ENCODE measurements around the gene PIGM. TPM values are rescaled to one million over a fixed set of nuclear protein-coding genes. Genes with fewer than 3 reads are reported as not detected.

The PIGM gene
- total RNA-seq, 1 experiment from 2014 or later: 6.3 TPM

DNA sequence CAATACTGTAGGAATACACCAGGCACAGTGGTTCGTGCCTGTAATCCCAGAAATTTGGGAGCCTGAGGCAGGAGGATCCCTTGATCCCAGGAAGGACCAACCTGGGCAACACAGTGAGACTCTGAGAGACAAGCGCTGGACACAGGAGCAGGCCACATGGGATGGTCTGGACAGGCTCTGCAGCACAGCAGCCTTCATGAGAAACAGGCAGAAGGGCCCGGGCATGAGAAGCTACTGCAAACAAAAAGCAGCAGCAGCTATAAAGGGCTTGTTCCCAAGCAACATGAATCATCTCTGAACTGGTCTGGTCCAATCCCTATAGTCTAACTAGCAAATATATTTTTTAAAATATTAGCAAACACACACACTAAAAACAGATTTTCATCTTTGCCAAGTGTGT lies 42.2 kb downstream of the PIGM start:
- no peak for DNase-seq (ENCODE audit: low spot score)

DNA sequence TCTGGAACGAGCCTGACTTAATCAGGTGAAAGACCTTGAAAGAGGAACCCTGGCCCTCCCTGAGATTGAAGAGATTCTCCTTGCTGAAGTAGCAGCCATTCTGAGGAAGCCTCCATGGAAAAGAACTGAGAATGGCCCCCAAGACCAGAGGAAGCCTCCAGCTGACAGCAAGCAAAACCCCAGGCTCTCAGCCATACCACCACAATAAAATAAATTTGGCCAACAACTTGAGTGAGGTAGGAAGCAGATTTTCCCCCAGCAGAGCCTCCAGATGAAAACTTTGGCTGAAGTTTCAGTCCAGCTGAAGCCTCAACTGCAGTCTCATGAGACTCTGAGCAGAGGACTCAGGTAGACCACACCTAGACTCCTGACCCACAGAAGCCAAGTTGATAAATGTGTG lies 43.8 kb downstream of the PIGM start:
- no peak for DNase-seq (ENCODE audit: low spot score)

DNA sequence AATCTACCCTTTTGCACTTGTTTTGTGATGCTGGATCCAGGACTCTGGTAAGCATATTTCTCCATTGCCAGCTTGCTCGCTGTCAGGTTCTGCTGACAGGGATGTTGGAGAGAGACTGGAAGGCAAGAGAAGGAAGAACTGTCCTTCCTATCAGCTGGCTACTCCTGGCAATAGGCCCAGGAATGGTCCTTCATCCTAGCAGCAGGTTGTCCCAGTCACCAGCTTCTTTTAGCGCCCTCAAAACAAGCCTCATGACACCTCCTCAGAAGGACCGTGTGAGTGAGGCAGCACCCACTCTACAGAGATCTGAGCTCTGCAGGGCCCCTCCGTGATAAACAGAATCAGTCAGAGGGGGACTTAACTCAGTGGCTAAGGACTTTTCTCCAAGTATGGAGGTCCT lies 44.6 kb downstream of the PIGM start:
- no peak for DNase-seq (ENCODE audit: low spot score)

DNA sequence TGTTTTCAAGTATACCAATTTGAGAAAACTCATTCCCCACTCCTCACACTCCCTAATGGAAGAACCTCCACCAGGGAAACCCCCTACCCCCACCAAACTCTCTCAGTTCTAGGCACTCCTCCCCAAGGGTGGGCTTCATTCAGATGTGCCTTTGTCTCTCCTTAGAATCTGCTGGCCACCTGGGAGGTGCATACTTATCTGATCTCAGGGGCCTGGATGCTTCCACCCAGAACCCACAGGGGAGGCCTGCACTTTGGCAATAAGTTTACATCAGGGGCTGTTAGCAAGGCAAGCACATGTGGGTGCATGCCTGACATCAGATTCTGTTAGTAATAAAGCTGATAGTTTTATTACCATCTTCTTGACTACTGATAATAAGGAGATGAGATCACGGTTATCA lies 45.3 kb downstream of the PIGM start:
- DNase-seq (ENCODE audit: low spot score): no peak

DNA sequence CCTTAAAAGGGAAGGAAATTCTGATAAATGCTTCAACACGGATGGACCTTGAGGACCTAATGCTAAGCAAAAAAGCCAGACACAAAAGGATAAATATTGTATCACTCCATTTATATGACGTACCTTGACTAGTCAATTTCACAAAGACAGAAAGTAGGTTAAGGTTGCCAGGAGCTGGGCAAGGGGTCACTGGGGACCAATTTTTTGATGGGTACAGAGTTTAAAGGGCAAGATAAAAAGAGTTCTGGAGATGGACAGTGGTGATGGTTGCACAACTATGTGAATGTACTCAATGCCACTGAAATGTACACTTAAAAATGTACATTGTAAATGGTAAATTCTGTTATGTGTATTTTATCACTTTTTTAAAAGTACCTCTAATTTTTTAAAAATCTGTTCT lies 45.7 kb downstream of the PIGM start:
- DNase-seq (ENCODE audit: low spot score): no peak

DNA sequence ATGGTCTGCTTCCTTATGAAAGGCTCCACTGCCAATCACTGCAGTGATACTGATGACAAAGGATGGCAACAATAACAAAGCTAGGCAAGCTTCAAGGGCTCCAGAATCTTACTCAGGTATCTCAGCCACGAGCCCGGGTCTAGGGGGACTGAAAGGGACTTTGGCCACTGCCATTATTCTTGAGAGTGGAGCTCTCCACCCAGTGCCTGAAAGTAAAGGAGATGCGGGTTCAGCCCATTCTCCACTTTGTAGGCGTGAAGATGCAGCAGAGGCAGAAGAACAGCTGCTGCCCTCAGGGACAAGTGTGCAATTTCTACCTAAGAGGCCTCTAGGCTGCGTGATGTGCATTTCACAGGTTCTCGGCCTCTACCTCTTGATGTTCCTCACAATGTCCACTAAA lies 46.3 kb downstream of the PIGM start:
- no peak for DNase-seq (ENCODE audit: low spot score)

DNA sequence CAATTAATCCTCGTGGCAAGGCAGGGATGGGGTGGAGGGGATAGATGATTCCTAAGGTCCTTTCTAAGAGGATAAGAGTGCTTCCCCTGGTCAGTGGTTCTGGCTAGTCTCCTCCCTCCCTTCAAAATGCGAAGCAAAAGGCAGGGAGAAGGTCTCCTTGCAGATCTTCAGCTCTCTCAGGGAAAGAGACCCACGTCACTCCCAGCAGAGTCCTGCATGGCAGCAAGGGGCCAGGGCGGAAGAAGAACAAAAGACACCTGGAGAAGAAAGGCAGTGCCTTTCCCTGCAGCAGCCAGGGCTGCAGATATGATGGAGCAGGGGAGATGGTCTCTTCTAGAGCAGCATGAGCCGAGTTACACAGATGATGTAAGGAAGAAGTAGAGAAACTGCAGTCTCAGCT lies 48.1 kb downstream of the PIGM start:
- no peak for DNase-seq (ENCODE audit: low spot score)

DNA sequence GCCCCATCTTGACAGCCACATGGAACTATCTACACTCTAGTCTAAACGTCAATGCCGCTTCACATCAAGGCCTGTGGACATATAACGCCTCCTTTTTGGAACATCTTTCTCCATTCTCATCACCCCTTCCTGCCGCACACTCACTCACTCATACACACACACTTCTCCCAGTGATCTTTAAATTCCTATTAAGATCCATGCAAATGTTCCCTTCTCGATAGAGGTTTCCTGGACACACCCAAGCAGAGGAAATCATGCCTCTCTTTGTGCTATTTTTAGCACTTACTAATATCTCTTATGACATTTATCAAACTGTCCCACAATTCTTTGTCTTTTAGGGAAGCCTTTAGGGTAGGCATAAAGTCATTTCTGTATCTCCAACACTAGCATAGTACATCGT lies 49.5 kb downstream of the PIGM start:
- no peak for DNase-seq (ENCODE audit: low spot score)

DNA sequence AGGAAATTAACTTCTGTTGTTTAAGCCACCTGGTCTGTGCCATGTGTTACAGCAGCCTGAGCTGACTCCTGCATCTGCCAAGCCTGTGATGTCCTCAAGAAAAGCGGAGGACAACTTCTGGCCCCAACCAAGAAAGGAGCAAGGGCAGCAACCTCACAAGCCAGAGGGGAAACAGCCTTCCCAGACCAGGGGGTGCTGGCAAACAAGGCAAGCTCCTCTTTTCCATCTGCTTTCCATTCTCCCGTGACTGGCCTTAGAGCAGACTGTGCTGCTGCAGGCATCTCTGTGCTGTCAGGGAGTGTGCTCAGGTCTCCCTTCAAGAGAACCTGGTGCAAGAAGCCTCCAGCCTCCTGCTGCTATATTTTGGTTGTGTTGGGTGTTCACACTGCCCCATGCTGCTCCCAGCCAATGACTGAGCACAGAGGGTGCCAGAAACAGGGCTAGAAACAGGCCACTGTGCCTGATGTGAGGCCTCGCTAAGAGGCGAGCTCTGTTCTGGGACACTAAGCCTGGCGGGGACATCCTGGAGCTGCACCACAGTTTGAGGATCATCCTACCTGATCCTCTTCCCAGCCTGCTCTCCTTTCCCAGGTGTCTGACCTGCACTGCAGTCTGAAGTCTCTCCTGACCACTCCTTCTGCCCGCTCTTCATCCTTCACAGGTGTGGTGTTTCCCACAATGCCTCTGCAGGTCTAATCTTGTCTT lies 50.3 kb downstream of the PIGM start:
- DNase-seq (ENCODE audit: low spot score): no peak

DNA sequence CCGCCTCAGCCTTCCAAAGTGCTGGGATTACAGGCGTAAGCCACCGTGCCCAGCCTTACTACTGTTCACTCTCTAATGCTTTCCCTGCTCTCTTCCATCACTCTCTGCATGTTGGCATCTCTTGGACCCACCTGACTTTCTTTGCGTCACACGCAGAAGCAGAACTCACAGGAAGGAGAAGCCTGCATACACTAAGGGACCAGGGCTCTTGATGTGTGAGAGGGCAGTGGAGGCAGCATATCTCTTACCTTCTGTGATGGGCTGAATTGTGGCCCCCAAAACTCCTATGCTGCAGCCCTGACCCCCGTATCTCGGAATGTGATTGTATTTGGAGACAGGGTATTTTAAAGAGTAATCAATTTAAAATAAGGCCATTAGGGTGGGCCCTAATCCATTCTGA lies 51.0 kb downstream of the PIGM start:
- no peak for DNase-seq (ENCODE audit: low spot score)

DNA sequence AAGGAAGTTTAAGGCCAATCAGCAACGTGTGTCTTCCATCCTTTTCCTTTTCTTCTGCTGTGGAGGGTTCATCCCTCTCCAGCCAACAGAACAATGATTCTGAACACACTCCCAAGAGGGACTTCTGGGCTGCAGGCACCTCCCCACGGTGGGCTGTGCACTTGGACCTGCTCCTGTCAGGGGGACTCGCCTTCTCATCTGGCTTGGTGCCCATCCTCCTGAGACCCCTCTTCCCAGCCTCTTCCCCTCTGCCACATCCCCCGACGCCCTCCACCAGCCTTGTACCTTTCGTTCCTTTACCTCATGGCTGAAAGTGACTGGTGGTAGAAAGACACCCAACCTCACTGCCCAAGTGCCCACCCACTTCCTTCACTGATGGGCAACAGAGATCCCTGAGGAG lies 51.7 kb downstream of the PIGM start:
- DNase-seq (ENCODE audit: low spot score): no peak

DNA sequence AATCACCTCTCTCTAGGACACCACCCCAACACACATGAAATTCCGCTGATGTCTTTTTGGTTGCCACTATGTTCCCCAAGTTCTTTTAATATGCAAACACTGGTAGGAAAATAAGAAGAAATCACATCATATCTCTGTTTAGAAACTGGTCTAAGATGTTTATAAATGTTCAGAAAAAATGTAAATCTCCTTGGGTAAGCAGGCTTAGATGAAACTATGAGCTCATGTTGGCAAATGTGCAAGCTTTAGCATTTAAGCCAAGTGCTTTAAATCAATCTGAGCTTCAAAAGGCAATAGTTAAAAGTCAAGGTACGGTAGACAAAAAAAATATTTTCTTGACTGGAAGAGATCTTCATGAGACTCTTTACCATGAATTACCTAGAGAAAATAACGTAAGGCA lies 52.5 kb downstream of the PIGM start:
- DNase-seq (ENCODE audit: low spot score): no peak

DNA sequence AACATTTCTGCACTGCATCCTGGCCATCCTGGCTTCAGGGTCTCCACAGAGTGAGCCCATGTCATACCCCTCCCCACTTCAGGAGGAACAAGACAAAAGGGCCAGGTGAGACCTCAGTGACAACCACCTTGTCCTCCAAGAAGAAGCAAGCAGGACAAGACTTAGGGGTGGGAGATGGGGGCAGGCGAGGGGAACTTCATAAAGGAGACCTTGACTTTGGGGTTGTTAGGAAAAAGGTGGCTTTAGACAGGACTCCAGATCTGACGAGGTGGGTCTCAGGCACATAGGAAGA lies 53.7 kb downstream of the PIGM start:
- DNase-seq (ENCODE audit: low spot score): no peak

DNA sequence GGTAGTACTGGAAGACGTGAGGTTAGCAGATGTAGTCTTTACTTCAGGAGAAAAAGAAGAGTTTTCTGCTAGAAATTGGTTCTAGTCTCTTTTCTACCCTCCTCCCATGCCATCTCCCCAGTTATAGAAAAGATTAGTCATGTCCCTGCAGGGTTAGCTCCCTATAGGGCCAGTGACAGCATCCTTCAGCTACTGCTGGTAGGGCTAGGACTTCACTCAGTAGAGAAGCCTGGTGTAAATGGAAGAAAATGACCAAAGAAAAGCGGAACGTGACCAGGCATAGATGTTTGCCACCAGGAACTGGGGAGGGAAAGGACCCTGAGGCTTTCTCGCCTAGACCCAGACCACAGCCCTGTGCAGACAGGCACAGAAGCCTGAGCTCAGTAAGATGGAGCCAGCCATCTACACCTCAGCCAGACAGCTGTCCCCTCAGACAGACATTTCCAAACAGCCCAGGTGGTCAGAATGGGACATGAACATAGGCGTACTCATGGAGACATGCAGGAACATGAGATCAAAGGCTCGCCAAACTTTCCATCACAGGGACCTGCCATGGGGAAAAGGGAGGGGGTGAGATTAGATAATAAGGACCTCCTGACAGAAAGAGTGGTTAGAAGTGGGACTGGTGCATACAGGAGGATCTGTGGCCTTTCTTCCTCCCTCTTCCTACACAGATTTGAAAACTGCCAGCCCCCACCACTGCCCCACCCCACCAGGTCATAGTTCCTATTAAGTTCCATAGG lies 54.3 kb downstream of the PIGM start:
- no peak for DNase-seq (ENCODE audit: low spot score)

Other genes starting within 250 kb of the PIGM start
- gene FCRL6, start 229.6 kb downstream of the PIGM start, total RNA-seq (2014; rRNA removed; shearing (Covaris generic)): not detected in 2 replicates
- 0.17 TPM in 1 of 2 replicates, not detected in the other for gene SLAMF8, start 205.1 kb downstream of the PIGM start, total RNA-seq (2014; rRNA removed; shearing (Covaris generic))
- gene VSIG8, start 169.3 kb downstream of the PIGM start, total RNA-seq (2014; rRNA removed; shearing (Covaris generic)): 0.14 TPM in 1 of 2 replicates, not detected in the other
- 0.21 and 0.62 TPM in 2 replicates for gene CFAP45, start 131.8 kb downstream of the PIGM start, total RNA-seq (2014; rRNA removed; shearing (Covaris generic))
- 444 and 497 TPM in 2 replicates for gene TAGLN2, start 106.5 kb downstream of the PIGM start, total RNA-seq (2014; rRNA removed; shearing (Covaris generic))
- gene IGSF9, start 86.4 kb downstream of the PIGM start, total RNA-seq (2014; rRNA removed; shearing (Covaris generic)): 0.47 and 0.52 TPM in 2 replicates
- gene SLAMF9, start 77.8 kb downstream of the PIGM start, total RNA-seq (2014; rRNA removed; shearing (Covaris generic)): 2.2 TPM in 1 of 2 replicates, not detected in the other
- not detected in 2 replicates for gene KCNJ10, start 38.2 kb upstream of the PIGM start, total RNA-seq (2014; rRNA removed; shearing (Covaris generic))
- not detected in 2 replicates for gene KCNJ9, start 49.5 kb upstream of the PIGM start, total RNA-seq (2014; rRNA removed; shearing (Covaris generic))
- 13.7 and 20.7 TPM in 2 replicates for gene IGSF8, start 66.6 kb upstream of the PIGM start, total RNA-seq (2014; rRNA removed; shearing (Covaris generic))
- gene ATP1A2, start 83.8 kb upstream of the PIGM start, total RNA-seq (2014; rRNA removed; shearing (Covaris generic)): 0.10 TPM in 1 of 2 replicates, not detected in the other
- gene ATP1A4, start 119.6 kb upstream of the PIGM start, total RNA-seq (2014; rRNA removed; shearing (Covaris generic)): not detected in 2 replicates
- gene CASQ1, start 158.6 kb upstream of the PIGM start, total RNA-seq (2014; rRNA removed; shearing (Covaris generic)): 0.41 TPM in 1 of 2 replicates, not detected in the other
- gene PEA15, start 173.4 kb upstream of the PIGM start, total RNA-seq (2014; rRNA removed; shearing (Covaris generic)): 50.7 and 58.8 TPM in 2 replicates
- gene DCAF8, start 230.6 kb upstream of the PIGM start, total RNA-seq (2014; rRNA removed; shearing (Covaris generic)): 22.1 and 22.6 TPM in 2 replicates